HCT116 (cell line): Measurements from ENCODE around the gene AMBRA1. TPM values are rescaled to one million over a fixed set of nuclear protein-coding genes. Genes with fewer than 3 reads are reported as not detected.

ENCODE experiments used
- ATAC-seq: fragments of 200-7000 bp; cut with Tn5 transposase; 2 replicates; pipeline ENCODE4 v1.9.1; 2020; ENCODE audit warnings: mild to moderate bottlenecking, moderate library complexity
- BruUV-seq: library from RNA; stranded (reverse); fragments of 400-500 nt; replicated peaks from 2 replicates; lab custom pipeline; 2021; lab: Mats Ljungman, UMichigan
- CTCF ChIA-PET: fragments of 300-600 bp; sonication (Branson Sonifier 250); formaldehyde crosslinking; loops from one replicate; lab custom pipeline; 2021; ENCODE audit warnings: antibody characterized with exemption; lab: Charles Lee
- POLR2A ChIA-PET: fragments of 300-600, 350-600 bp; sonication (Branson Sonifier 250); formaldehyde crosslinking; loops from one replicate; lab custom pipeline; 2021; ENCODE audit warnings: antibody characterized with exemption; lab: Charles Lee
- RAD21 ChIA-PET, 2 experiments: fragments of 300-600 bp; sonication (Branson Sonifier 250); formaldehyde crosslinking; loops; one replicate each; lab custom pipeline; 2023; ENCODE audit warnings: low total read pairs in 2 of 2; ENCODE audit not compliant: uncharacterized antibody in 2 of 2, unreplicated experiment in 2 of 2, low non-redundant PET in 1 of 2; lab: Charles Lee
- DNase-seq: peaks from one replicate; pipeline ENCODE4 v3.0.0-alpha.2; 2010; ENCODE audit warnings: low read depth, low spot score
- H2AFZ ChIP-seq: fragments of 200-600 bp; shearing (Covaris generic), sonication (generic); 2 replicates; pipeline ENCODE4 v1.6.1; 2017; ENCODE audit warnings: low read depth, mixed run types, mixed read lengths, antibody characterized with exemption, low read length; ENCODE audit not compliant: poor library complexity, severe bottlenecking
- H3K27ac ChIP-seq: 2 replicates; pipeline ENCODE4 v1.5.1; 2012; ENCODE audit warnings: low read depth, low read length
- H3K27me3 ChIP-seq: fragments of 200-600 bp; sonication (generic); 2 replicates; pipeline ENCODE4 v1.6.1; 2016; ENCODE audit warnings: mixed run types, low read length, mixed read lengths; ENCODE audit not compliant: insufficient read depth
- H3K36me3 ChIP-seq, 2 experiments: fragments of 200-500 bp in 1 of 2; fragments of 200-600 bp in 1 of 2; sonication (Bioruptor generic) in 1 of 2; sonication (generic) in 1 of 2; 2 replicates each; pipeline versions ENCODE4 v1.5.1 to v1.6.1; 2014 to 2016; ENCODE audit warnings: low read length in 2 of 2, inconsistent platforms in 1 of 2, mixed read lengths in 1 of 2, mixed run types in 1 of 2; ENCODE audit not compliant: insufficient read depth in 2 of 2, control insufficient read depth in 1 of 2
- H3K4me1 ChIP-seq, 2 experiments: fragments of 200-600 bp in 1 of 2; sonication (generic) in 1 of 2; 2 replicates each; pipeline versions ENCODE4 v1.5.1 to v1.6.1; 2012 to 2017; ENCODE audit warnings: low read length in 2 of 2, inconsistent platforms in 1 of 2, mild to moderate bottlenecking in 1 of 2, mixed read lengths in 1 of 2, mixed run types in 1 of 2, moderate library complexity in 1 of 2; ENCODE audit not compliant: insufficient read depth in 2 of 2, control insufficient read depth in 1 of 2
- H3K4me2 ChIP-seq: fragments of 200-600 bp; sonication (generic); 2 replicates; pipeline ENCODE4 v1.6.1; 2017; ENCODE audit warnings: mixed run types, low read length, mixed read lengths
- H3K4me3 ChIP-seq, 2 experiments: fragments of 200-600 bp in 1 of 2; sonication (generic) in 1 of 2; replicated peaks in 1 of 2; 2 replicates each; pipeline ENCODE4 v1.5.1; 2011 to 2016; ENCODE audit warnings: low read length in 2 of 2, control low read depth in 1 of 2, low read depth in 1 of 2, mild to moderate bottlenecking in 1 of 2, mixed read lengths in 1 of 2, mixed run types in 1 of 2
- H3K79me2 ChIP-seq: fragments of 200-600 bp; sonication (generic); 2 replicates; pipeline ENCODE4 v1.6.1; 2017; ENCODE audit warnings: mild to moderate bottlenecking, mixed run types, low read length, moderate library complexity, mixed read lengths; ENCODE audit not compliant: insufficient read depth
- H3K9ac ChIP-seq: fragments of 200-600 bp; sonication (generic); 2 replicates; pipeline ENCODE4 v1.6.1; 2016; ENCODE audit warnings: low read length, mixed read lengths
- H3K9me2 ChIP-seq: fragments of 200-600 bp; sonication (generic), shearing (Covaris generic); 2 replicates; pipeline ENCODE4 v1.6.1; 2017; ENCODE audit warnings: mixed run types, mild to moderate bottlenecking, moderate library complexity; ENCODE audit not compliant: insufficient read depth
- H3K9me3 ChIP-seq, 2 experiments: fragments of 200-500 bp in 1 of 2; fragments of 200-600 bp in 1 of 2; sonication (Bioruptor generic) in 1 of 2; sonication (generic) in 1 of 2; 2 replicates each; pipeline ENCODE4 v1.6.1; 2014 to 2017; ENCODE audit warnings: low read length in 2 of 2, mixed read lengths in 2 of 2, inconsistent platforms in 1 of 2, low read depth in 1 of 2, mild to moderate bottlenecking in 1 of 2, mixed run types in 1 of 2, moderate library complexity in 1 of 2; ENCODE audit not compliant: control insufficient read depth in 1 of 2, insufficient read depth in 1 of 2
- H4K20me1 ChIP-seq: fragments of 200-600 bp; sonication (generic), shearing (Covaris generic); 2 replicates; pipeline ENCODE4 v1.6.1; 2017; ENCODE audit warnings: mixed run types, mild to moderate bottlenecking, moderate library complexity; ENCODE audit not compliant: insufficient read depth
- CBX3 ChIP-seq: IDR thresholded peaks from 2 replicates; pipeline ENCODE4 v1.6.1; 2012; ENCODE audit warnings: low read depth
- CEBPB ChIP-seq: IDR thresholded peaks from 2 replicates; pipeline ENCODE4 v1.6.1; 2012; ENCODE audit warnings: low read depth
- ELF1 ChIP-seq: IDR thresholded peaks from 2 replicates; pipeline ENCODE4 v1.6.1; 2012; ENCODE audit warnings: low read depth, borderline replicate concordance
- EZH2phosphoT487 ChIP-seq: fragments of 200-600 bp; IDR thresholded peaks from 2 replicates; pipeline ENCODE4 v1.6.1; 2018; ENCODE audit warnings: antibody characterized with exemption, borderline replicate concordance
- FOSL1 ChIP-seq: IDR thresholded peaks from 2 replicates; pipeline ENCODE4 v1.6.1; 2012; ENCODE audit warnings: low read depth
- JUND ChIP-seq: IDR thresholded peaks from 2 replicates; pipeline ENCODE4 v1.6.1; 2012
- POLR2A ChIP-seq: IDR thresholded peaks from 2 replicates; pipeline ENCODE4 v1.7.0; 2011; ENCODE audit warnings: borderline replicate concordance; ENCODE audit not compliant: insufficient read depth, insufficient read length; ENCODE audit errors: extremely low read depth
- POLR2AphosphoS5 ChIP-seq: IDR thresholded peaks from 2 replicates; pipeline ENCODE4 v1.6.1; 2011; ENCODE audit warnings: mild to moderate bottlenecking, low read depth, low read length, moderate library complexity
- SIN3A ChIP-seq: IDR thresholded peaks from 2 replicates; pipeline ENCODE4 v1.6.1; 2012; ENCODE audit warnings: low read depth
- SP1 ChIP-seq: IDR thresholded peaks from 2 replicates; pipeline ENCODE4 v1.6.1; 2012; ENCODE audit warnings: low read depth
- SRF ChIP-seq: IDR thresholded peaks from 2 replicates; pipeline ENCODE4 v1.6.1; 2012; ENCODE audit warnings: low read depth
- YY1 ChIP-seq: IDR thresholded peaks from 2 replicates; pipeline ENCODE4 v1.6.1; 2011; ENCODE audit warnings: low read length, low read depth, moderate library complexity, mild to moderate bottlenecking; ENCODE audit not compliant: insufficient replicate concordance; ENCODE audit errors: extremely low read depth
- intact Hi-C: fragments of 100-400 bp; cut with micrococcal nuclease; formaldehyde crosslinking; loops from 2 replicates; pipeline ENCODE4 v1.10.0; 2022
- total RNA-seq: library from RNA; stranded (reverse); gene quantifications from one replicate; pipeline ENCODE4 v1.2.1, GENCODE V29; 2021; ENCODE audit not compliant: unreplicated experiment
- TF ChIP-seq, protein P1 (sequence below): IDR thresholded peaks from 2 replicates; pipeline ENCODE4 v1.6.1; 2012
- TF ChIP-seq, protein P2 (sequence below): IDR thresholded peaks from 2 replicates; pipeline ENCODE4 v1.6.1; 2012; ENCODE audit warnings: low read depth
- TF ChIP-seq, protein P3 (sequence below): IDR thresholded peaks from 2 replicates; pipeline ENCODE4 v1.6.1; 2011; ENCODE audit warnings: mild to moderate bottlenecking, low read length, moderate library complexity; ENCODE audit not compliant: insufficient replicate concordance; ENCODE audit errors: extremely low read depth

AMBRA1 gene
- total RNA-seq, 1 experiment from 2014 or later: 22.7 TPM

GRCh38 chr11:46551261-46551660, 42.6 kb downstream of the AMBRA1 start:
- H3K4me1 ChIP-seq: peaks cover 33 to 38% of the 10 kb centered on the region in 2 experiments
- H3K9me3 ChIP-seq: no peaks in the 10 kb centered on the region
- CTCF ChIA-PET: no interaction called here
- H4K20me1 ChIP-seq: no peaks in the 10 kb centered on the region
- H3K27ac ChIP-seq: no peak overlapping the region
- H3K4me3 ChIP-seq: no peak overlapping the region
- TF ChIP-seq SP1: no peak
- no peak for TF ChIP-seq POLR2AphosphoS5
- TF ChIP-seq YY1: no peak
- no peak for TF ChIP-seq JUND
- TF ChIP-seq CEBPB: no peak
- TF ChIP-seq, protein P1, sequence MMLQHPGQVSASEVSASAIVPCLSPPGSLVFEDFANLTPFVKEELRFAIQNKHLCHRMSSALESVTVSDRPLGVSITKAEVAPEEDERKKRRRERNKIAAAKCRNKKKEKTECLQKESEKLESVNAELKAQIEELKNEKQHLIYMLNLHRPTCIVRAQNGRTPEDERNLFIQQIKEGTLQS: no peak
- TF ChIP-seq, all 23 proteins: peak for 0
- Histone ChIP-seq H3K9me2 (peaks cover 2% of the 10 kb centered on the region; the same call in 1 of the 2 replicates), H3K27me3 (no peaks in the 10 kb centered on the region), H3K9ac (no peak overlapping the region), H2AFZ (no peak overlapping the region), H3K36me3 (no peaks in the 10 kb centered on the region; a peak in 1 of 4 replicates), H3K4me2 (no peak overlapping the region), H3K79me2 (peaks cover 56% of the 10 kb centered on the region)
- ChIA-PET RAD21 (no interaction called here), POLR2A (no interaction called here)
- ATAC-seq (no peak), DNase-seq (no peak)
- intact Hi-C loops: no loop called here
- BruUV-seq: no TSS peak

DNA sequence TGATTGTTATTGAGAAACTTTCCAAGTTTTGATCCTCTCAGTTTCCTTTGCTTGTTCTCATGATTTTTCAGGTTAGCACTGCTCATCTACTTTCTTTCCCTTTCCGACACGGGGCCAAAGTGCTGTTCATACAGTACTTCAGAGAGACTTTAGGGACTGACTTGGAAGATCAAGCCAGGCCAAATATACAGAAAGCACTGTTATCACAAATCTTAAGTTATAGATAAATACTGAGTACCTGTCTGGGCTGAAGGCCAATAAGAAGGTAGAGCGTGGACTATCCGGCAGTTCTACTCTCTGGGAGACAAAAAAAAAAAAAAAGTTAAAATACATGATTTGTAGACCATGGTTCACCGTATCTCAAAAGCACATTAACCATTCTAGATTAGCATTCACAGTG, 46.2 kb downstream of the AMBRA1 start:
- no peaks in the 10 kb centered on the region for H3K27me3 ChIP-seq
- H3K9me3 ChIP-seq: no peaks in the 10 kb centered on the region
- H2AFZ ChIP-seq: no peak overlapping the region
- H3K4me2 ChIP-seq: no peak overlapping the region
- DNase-seq (no peak), ATAC-seq (no peak)
- CTCF ChIA-PET: interaction anchor here (1.0 to 1.2 kb wide), 2 partner anchors 10 to 18 kb away, joined by 3 to 4 read pairs; no protein-coding TSS in a partner anchor
- BruUV-seq: TSS peak; percentile 24
- no peaks in the 10 kb centered on the region for H3K9me2 ChIP-seq
- RAD21 ChIA-PET: no interaction called here
- H3K4me3 ChIP-seq: no peak overlapping the region
- H4K20me1 ChIP-seq: no peaks in the 10 kb centered on the region
- peaks cover under 1 to 2% of the 10 kb centered on the region in 2 experiments; a peak in 2 of 4 replicates for H3K4me1 ChIP-seq
- POLR2A ChIA-PET: interaction anchor here (0.6 kb wide), 1 partner anchor 52 kb away, joined by 3 read pairs; no protein-coding TSS in a partner anchor
- no peak overlapping the region for H3K9ac ChIP-seq
- H3K27ac ChIP-seq: no peak overlapping the region
- intact Hi-C loops: no loop called here
- peaks cover 3 to 4% of the 10 kb centered on the region in 2 experiments; a peak in 2 of 4 replicates for H3K36me3 ChIP-seq
- peaks cover 25% of the 10 kb centered on the region for H3K79me2 ChIP-seq
- TF ChIP-seq, protein P2, sequence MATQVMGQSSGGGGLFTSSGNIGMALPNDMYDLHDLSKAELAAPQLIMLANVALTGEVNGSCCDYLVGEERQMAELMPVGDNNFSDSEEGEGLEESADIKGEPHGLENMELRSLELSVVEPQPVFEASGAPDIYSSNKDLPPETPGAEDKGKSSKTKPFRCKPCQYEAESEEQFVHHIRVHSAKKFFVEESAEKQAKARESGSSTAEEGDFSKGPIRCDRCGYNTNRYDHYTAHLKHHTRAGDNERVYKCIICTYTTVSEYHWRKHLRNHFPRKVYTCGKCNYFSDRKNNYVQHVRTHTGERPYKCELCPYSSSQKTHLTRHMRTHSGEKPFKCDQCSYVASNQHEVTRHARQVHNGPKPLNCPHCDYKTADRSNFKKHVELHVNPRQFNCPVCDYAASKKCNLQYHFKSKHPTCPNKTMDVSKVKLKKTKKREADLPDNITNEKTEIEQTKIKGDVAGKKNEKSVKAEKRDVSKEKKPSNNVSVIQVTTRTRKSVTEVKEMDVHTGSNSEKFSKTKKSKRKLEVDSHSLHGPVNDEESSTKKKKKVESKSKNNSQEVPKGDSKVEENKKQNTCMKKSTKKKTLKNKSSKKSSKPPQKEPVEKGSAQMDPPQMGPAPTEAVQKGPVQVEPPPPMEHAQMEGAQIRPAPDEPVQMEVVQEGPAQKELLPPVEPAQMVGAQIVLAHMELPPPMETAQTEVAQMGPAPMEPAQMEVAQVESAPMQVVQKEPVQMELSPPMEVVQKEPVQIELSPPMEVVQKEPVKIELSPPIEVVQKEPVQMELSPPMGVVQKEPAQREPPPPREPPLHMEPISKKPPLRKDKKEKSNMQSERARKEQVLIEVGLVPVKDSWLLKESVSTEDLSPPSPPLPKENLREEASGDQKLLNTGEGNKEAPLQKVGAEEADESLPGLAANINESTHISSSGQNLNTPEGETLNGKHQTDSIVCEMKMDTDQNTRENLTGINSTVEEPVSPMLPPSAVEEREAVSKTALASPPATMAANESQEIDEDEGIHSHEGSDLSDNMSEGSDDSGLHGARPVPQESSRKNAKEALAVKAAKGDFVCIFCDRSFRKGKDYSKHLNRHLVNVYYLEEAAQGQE: no peak
- TF ChIP-seq, protein P1: no peak
- TF ChIP-seq POLR2A (no peak), EZH2phosphoT487 (no peak), CBX3 (no peak), FOSL1 (no peak), CEBPB (no peak), SRF (no peak), SIN3A (no peak), ELF1 (no peak)
- TF ChIP-seq, protein P3, sequence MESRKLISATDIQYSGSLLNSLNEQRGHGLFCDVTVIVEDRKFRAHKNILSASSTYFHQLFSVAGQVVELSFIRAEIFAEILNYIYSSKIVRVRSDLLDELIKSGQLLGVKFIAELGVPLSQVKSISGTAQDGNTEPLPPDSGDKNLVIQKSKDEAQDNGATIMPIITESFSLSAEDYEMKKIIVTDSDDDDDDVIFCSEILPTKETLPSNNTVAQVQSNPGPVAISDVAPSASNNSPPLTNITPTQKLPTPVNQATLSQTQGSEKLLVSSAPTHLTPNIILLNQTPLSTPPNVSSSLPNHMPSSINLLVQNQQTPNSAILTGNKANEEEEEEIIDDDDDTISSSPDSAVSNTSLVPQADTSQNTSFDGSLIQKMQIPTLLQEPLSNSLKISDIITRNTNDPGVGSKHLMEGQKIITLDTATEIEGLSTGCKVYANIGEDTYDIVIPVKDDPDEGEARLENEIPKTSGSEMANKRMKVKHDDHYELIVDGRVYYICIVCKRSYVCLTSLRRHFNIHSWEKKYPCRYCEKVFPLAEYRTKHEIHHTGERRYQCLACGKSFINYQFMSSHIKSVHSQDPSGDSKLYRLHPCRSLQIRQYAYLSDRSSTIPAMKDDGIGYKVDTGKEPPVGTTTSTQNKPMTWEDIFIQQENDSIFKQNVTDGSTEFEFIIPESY: no peak
